ENCODE measurements around the gene RBM20. TPM values are rescaled to one million over a fixed set of nuclear protein-coding genes. Genes with fewer than 3 reads are reported as not detected.

Gene RBM20
- total and polyA plus RNA-seq, 2 experiments from 2014 or later, result 3.7 to 4.0 TPM

GRCh38 chr10:110786172-110786571 lies 142.0 kb downstream of the RBM20 start:
- H3K9me3 ChIP-seq (ENCODE audit: low read depth), result no peaks in the 10 kb centered on the region
- TF ChIP-seq EZH2 (IDR thresholded peaks at IDR 0.05; ENCODE audit: borderline replicate concordance), result no peak
- no peak for TF ChIP-seq EZH2phosphoT487 (IDR thresholded peaks at IDR 0.05; ENCODE audit: low read depth, severe bottlenecking, unreplicated experiment)
- no peak for TF ChIP-seq CTCF (IDR thresholded peaks at IDR 0.05; ENCODE audit: poor library complexity)
- H3K79me2 ChIP-seq, result no peaks in the 10 kb centered on the region
- no peak overlapping the region for H3K4me3 ChIP-seq
- 69% methylated on average over 8 of the region's 8 CpGs for WGBS (ENCODE audit: low lambda C conversion rate, missing lambda C conversion rate)
- H3K36me3 ChIP-seq (replicated peaks; ENCODE audit: insufficient read depth, low read depth), result no peaks in the 10 kb centered on the region
- H4K20me1 ChIP-seq (ENCODE audit: insufficient read depth, poor library complexity, severe bottlenecking), result no peaks in the 10 kb centered on the region
- no peak overlapping the region for H2AFZ ChIP-seq
- H3K9me2 ChIP-seq (replicated peaks; ENCODE audit: insufficient read depth), result no peaks in the 10 kb centered on the region
- H3K27me3 ChIP-seq, result no peaks in the 10 kb centered on the region
- H3K27ac ChIP-seq, result no peak overlapping the region
- DNase-seq (ENCODE audit: low spot score), result no peak
- H3K4me2 ChIP-seq, result no peak overlapping the region
- H3K4me1 ChIP-seq (ENCODE audit: insufficient read depth), result peaks cover 39% of the 10 kb centered on the region

DNA sequence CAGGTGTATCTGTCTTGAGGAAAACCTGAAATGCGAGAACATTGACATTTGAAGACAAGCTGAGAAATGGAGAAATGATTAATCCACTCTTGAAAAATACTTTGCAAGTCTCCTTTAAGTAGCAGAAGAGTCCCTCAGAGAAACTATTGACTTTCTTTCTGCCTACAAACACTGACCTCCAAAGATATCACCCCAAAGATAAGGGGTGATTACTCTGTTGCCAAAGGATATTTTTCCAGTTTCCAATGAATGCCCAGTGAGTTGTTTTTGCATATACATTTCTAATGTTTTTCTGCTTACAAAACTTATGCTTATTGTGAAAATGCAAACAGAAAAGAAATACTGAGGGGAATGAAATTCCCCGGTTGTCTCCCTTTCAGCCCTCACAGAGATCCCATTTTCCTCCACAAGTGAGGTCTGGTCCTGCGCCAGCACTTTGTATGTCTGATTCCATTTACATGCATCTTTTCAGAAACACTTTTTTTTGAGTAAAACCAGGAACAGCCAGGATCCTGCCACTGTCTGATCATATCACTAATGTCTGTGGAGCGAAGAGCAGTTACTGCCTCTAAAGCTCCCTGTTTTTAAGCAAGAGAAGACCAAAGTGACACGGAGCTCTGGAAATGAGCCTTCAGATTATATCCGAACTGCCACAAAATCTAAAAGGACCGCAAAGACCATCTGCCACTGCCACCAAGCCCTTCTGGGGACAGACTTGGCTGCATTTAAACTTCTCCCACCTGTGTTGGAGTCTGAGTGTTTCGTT lies 144.7 kb downstream of the RBM20 start:
- Histone ChIP-seq H3K4me3 (no peak overlapping the region), H3K9me3 (ENCODE audit: low read depth) (no peaks in the 10 kb centered on the region), H3K79me2 (no peaks in the 10 kb centered on the region), H3K36me3 (replicated peaks; ENCODE audit: insufficient read depth, low read depth) (no peaks in the 10 kb centered on the region), H3K27me3 (no peaks in the 10 kb centered on the region), H3K27ac (peak overlapping the region; percentile 22), H3K9me2 (replicated peaks; ENCODE audit: insufficient read depth) (no peaks in the 10 kb centered on the region), H4K20me1 (ENCODE audit: insufficient read depth, poor library complexity, severe bottlenecking) (no peaks in the 10 kb centered on the region), H3K4me1 (ENCODE audit: insufficient read depth) (peaks cover 66% of the 10 kb centered on the region), H3K4me2 (peak overlapping the region; percentile 46), H2AFZ (no peak overlapping the region)
- peak; percentile 42 for DNase-seq (ENCODE audit: low spot score)
- WGBS (ENCODE audit: low lambda C conversion rate, missing lambda C conversion rate), result 58% methylated on average over 8 of the region's 8 CpGs
- TF ChIP-seq EZH2 (IDR thresholded peaks at IDR 0.05; ENCODE audit: borderline replicate concordance) (no peak), CTCF (IDR thresholded peaks at IDR 0.05; ENCODE audit: poor library complexity) (no peak), EZH2phosphoT487 (IDR thresholded peaks at IDR 0.05; ENCODE audit: low read depth, severe bottlenecking, unreplicated experiment) (no peak)

- H3K4me1 ChIP-seq (ENCODE audit: insufficient read depth), result peaks cover 73% of the 10 kb centered on the region
- TF ChIP-seq CTCF (IDR thresholded peaks at IDR 0.05; ENCODE audit: poor library complexity) (no peak), EZH2phosphoT487 (IDR thresholded peaks at IDR 0.05; ENCODE audit: low read depth, severe bottlenecking, unreplicated experiment) (no peak), EZH2 (IDR thresholded peaks at IDR 0.05; ENCODE audit: borderline replicate concordance) (no peak)
- peak overlapping the region; percentile 46 for H3K4me2 ChIP-seq
- 69% methylated on average over 10 of the region's 10 CpGs for WGBS (ENCODE audit: low lambda C conversion rate, missing lambda C conversion rate)
- DNase-seq (ENCODE audit: low spot score), result no peak
- no peak overlapping the region for H3K4me3 ChIP-seq
- H3K27ac ChIP-seq, result peak overlapping the region; percentile 22
- H3K79me2 ChIP-seq, result no peaks in the 10 kb centered on the region
- H2AFZ ChIP-seq, result no peak overlapping the region
- no peaks in the 10 kb centered on the region for H3K9me2 ChIP-seq (replicated peaks; ENCODE audit: insufficient read depth)
- no peaks in the 10 kb centered on the region for H3K27me3 ChIP-seq
- H3K9me3 ChIP-seq (ENCODE audit: low read depth), result no peaks in the 10 kb centered on the region
- H3K36me3 ChIP-seq (replicated peaks; ENCODE audit: insufficient read depth, low read depth), result no peaks in the 10 kb centered on the region
- no peaks in the 10 kb centered on the region for H4K20me1 ChIP-seq (ENCODE audit: insufficient read depth, poor library complexity, severe bottlenecking)
These were observed 145.7 kb downstream of the RBM20 start for GRCh38 chr10:110789604-110790433.

Measured in hepatocyte (in vitro differentiated cells).